Thyroid gland (tissue), 4 donors: Measurements from ENCODE around the gene BMPR1B. TPM values are rescaled to one million over a fixed set of nuclear protein-coding genes. Genes with fewer than 3 reads are reported as not detected.

Experiments
- DNase-seq, 2 donors: peaks; one replicate each; pipeline ENCODE4 v3.0.0-alpha.2; 2019
- H3K27ac ChIP-seq, 3 donors: fragments of 200-600 bp; sonication (generic); 1 replicate in 2 of 3; 2 replicates in 1 of 3; pipeline ENCODE4 v1.5.1; 2016 to 2019; ENCODE audit warnings: mild to moderate bottlenecking in 1 of 3, moderate library complexity in 1 of 3
- H3K27me3 ChIP-seq: fragments of 200-600 bp; sonication (generic); one replicate; pipeline ENCODE4 v1.5.1; 2019
- H3K36me3 ChIP-seq, 2 donors: fragments of 200-600 bp; sonication (generic); one replicate each; pipeline ENCODE4 v1.5.1; 2016 to 2019
- H3K4me1 ChIP-seq, 2 donors: fragments of 200-600 bp; sonication (generic); one replicate each; pipeline ENCODE4 v1.5.1; 2017 to 2019
- H3K4me3 ChIP-seq, 3 donors: fragments of 200-600 bp; sonication (generic); replicated peaks in 1 of 3; 1 replicate in 2 of 3; 2 replicates in 1 of 3; pipeline ENCODE4 v1.5.1; 2016; ENCODE audit warnings: mild to moderate bottlenecking in 1 of 3
- H3K9me3 ChIP-seq: fragments of 200-600 bp; sonication (generic); one replicate; pipeline ENCODE4 v1.5.1; 2017
- CTCF ChIP-seq, 6 experiments: fragments of 200-600 bp in 3 of 6; fragments of 450-650 bp in 3 of 6; sonication (generic) in 3 of 6; IDR thresholded peaks; one replicate each; pipeline ENCODE4 v1.5.1; 2016 to 2019; ENCODE audit warnings: antibody characterized with exemption in 6 of 6, mild to moderate bottlenecking in 2 of 6, inconsistent platforms in 1 of 6, moderate library complexity in 1 of 6
- POLR2A ChIP-seq, 2 donors: fragments of 450-650 bp; IDR thresholded peaks; one replicate each; pipeline ENCODE4 v1.6.1; 2017; ENCODE audit warnings: antibody characterized with exemption in 2 of 2, mild to moderate bottlenecking in 2 of 2, moderate library complexity in 1 of 2
- WGBS, 2 donors: methylation state at CpG; one replicate each; pipeline ENCODE4 v1.1.5; 2017; 5-methylcytosine and 5-hydroxymethylcytosine counted together
- intact Hi-C: fragments of 100-400 bp; cut with DNase I; formaldehyde crosslinking; loops from one replicate; pipeline ENCODE4 v1.15.1; 2023
- total RNA-seq, 4 donors: library from RNA; depleted of rRNA; stranded (reverse); fragments of >200 nt; gene quantifications; one replicate each; pipeline ENCODE4 v1.2.3, GENCODE V29; 2016

BMPR1B gene
- total RNA-seq, 4 donors from 2014 or later: 0.49 to 0.89 (median 0.76) TPM

- H3K27ac ChIP-seq: no peak overlapping the region
- H3K4me3 ChIP-seq: no peak overlapping the region
- no peaks in the 10 kb centered on the region for H3K4me1 ChIP-seq
- H3K36me3 ChIP-seq: no peaks in the 10 kb centered on the region
- TF ChIP-seq CTCF (IDR thresholded peaks at IDR 0.05) (no peak), POLR2A (IDR thresholded peaks at IDR 0.05) (no peak)
- 69 to 74% methylated on average over 1 of the region's 1 CpG for WGBS, 2 donors
- intact Hi-C loops: no loop called here
- no peaks in the 10 kb centered on the region for H3K27me3 ChIP-seq
- DNase-seq: no peak
- no peaks in the 10 kb centered on the region for H3K9me3 ChIP-seq
These were observed 320.1 kb downstream of the BMPR1B start for GRCh38 chr4:95077864-95078263.

- no peak for DNase-seq
- Histone ChIP-seq H3K36me3 (no peaks in the 10 kb centered on the region), H3K4me1 (no peaks in the 10 kb centered on the region), H3K27me3 (no peaks in the 10 kb centered on the region), H3K4me3 (no peak overlapping the region), H3K27ac (no peak overlapping the region), H3K9me3 (no peaks in the 10 kb centered on the region)
- TF ChIP-seq CTCF (IDR thresholded peaks at IDR 0.05) (no peak), POLR2A (IDR thresholded peaks at IDR 0.05) (no peak)
- intact Hi-C loops: no loop called here
- 72 to 75% methylated on average over 3 of the region's 3 CpGs for WGBS, 2 donors
These were observed 323.2 kb downstream of the BMPR1B start for GRCh38 chr4:95080969-95081368.

GRCh38 chr4:95084584-95084983 lies 326.8 kb downstream of the BMPR1B start:
- 83% methylated on average over 3 of the region's 3 CpGs for WGBS, 2 donors
- H3K36me3 ChIP-seq: no peaks in the 10 kb centered on the region
- no peak for DNase-seq
- intact Hi-C loops: no loop called here
- no peak overlapping the region for H3K27ac ChIP-seq
- TF ChIP-seq CTCF (IDR thresholded peaks at IDR 0.05) (no peak), POLR2A (IDR thresholded peaks at IDR 0.05) (no peak)
- no peaks in the 10 kb centered on the region for H3K27me3 ChIP-seq
- no peak overlapping the region for H3K4me3 ChIP-seq
- H3K4me1 ChIP-seq: no peaks in the 10 kb centered on the region
- H3K9me3 ChIP-seq: no peaks in the 10 kb centered on the region

GRCh38 chr4:95085124-95085833 lies 327.5 kb downstream of the BMPR1B start:
- Histone ChIP-seq H3K4me3 (no peak overlapping the region), H3K36me3 (no peaks in the 10 kb centered on the region), H3K9me3 (no peaks in the 10 kb centered on the region), H3K4me1 (no peaks in the 10 kb centered on the region), H3K27me3 (no peaks in the 10 kb centered on the region), H3K27ac (no peak overlapping the region)
- TF ChIP-seq CTCF (IDR thresholded peaks at IDR 0.05): no peak
- no peak for TF ChIP-seq POLR2A (IDR thresholded peaks at IDR 0.05)
- no peak for DNase-seq
- 63 to 65% methylated on average over 7 of the region's 7 CpGs for WGBS, 2 donors
- intact Hi-C loops: no loop called here

- H3K4me1 ChIP-seq: no peaks in the 10 kb centered on the region
- H3K4me3 ChIP-seq: no peak overlapping the region
- no peak overlapping the region for H3K27ac ChIP-seq
- TF ChIP-seq CTCF (IDR thresholded peaks at IDR 0.05): no peak
- TF ChIP-seq POLR2A (IDR thresholded peaks at IDR 0.05): no peak
- no peaks in the 10 kb centered on the region for H3K36me3 ChIP-seq
- no peaks in the 10 kb centered on the region for H3K9me3 ChIP-seq
- WGBS, 2 donors: 67 to 73% methylated on average over 1 of the region's 1 CpG
- DNase-seq: no peak
- intact Hi-C loops: no loop called here
- no peaks in the 10 kb centered on the region for H3K27me3 ChIP-seq
These were observed 328.8 kb downstream of the BMPR1B start for GRCh38 chr4:95086551-95086950.
